ENCODE data around the gene NEK6.

The NEK6 gene

DNA sequence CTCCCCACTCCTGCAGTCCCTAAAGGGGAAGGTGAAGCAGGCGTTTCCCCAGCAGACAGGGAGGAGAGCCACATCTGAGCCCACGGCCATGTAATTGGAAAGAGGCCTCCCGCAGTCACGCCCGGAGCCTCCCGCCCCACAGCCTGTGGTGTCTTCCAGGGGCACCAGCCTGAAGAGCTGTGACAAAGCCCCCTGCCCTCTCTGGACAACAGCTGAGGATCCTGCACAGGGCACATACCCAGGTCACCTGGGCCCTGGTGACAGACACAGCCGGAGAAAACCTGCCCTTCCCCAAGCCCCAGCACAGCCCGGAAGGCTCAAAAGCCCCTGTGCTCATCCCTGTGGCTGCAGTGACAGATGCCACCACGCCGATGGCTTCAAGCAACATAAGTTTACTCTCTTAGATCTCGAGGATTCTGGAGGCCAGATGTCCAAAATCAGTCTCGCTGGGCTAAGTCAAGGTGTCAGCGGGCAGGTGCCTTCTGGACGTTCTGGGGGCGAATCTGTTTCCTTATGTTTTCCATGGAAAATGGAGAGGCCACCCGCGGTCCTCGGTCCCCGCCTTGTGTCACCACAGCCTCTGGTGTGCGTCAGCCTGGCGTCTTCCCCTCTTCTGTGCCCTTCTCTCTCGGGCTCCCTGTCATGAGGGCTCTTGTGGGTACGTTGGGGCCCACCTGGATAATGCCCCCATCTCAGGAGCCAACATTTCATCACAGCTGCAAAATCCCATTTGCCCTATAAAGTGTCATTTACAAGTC, 86.0 kb downstream of the NEK6 start:
- H3K9me3 ChIP-seq (ENCODE audit: control insufficient read depth, insufficient read depth, low read length): no peaks in the 10 kb centered on the region
- no peak overlapping the region for H3K9ac ChIP-seq (ENCODE audit: low read depth, low read length)
- 0 out of 2 replicates have a peak, but pooled peaks cover 7% of the 10 kb centered on the region for H3K36me3 ChIP-seq (ENCODE audit: insufficient read depth, low read length)
- peaks cover 6% of the 10 kb centered on the region; the same call in 1 of the 2 replicates for H3K4me1 ChIP-seq (ENCODE audit: insufficient read depth, low read length)

- Histone ChIP-seq H3K9ac (ENCODE audit: low read depth, low read length) (no peak overlapping the region), H3K36me3 (ENCODE audit: insufficient read depth, low read length) (0 out of 2 replicates have a peak, but pooled peaks cover 10% of the 10 kb centered on the region), H3K9me3 (ENCODE audit: control insufficient read depth, insufficient read depth, low read length) (no peaks in the 10 kb centered on the region), H3K4me1 (ENCODE audit: insufficient read depth, low read length) (peaks cover 6% of the 10 kb centered on the region; the same call in 1 of the 2 replicates)
Measured at GRCh38 chr9:124344291-124345050, 86.7 kb downstream of the NEK6 start.

- H3K36me3 ChIP-seq (ENCODE audit: insufficient read depth, low read length): 0 out of 2 replicates have a peak, but pooled peaks cover 10% of the 10 kb centered on the region
- H3K9ac ChIP-seq (ENCODE audit: low read depth, low read length): no peak overlapping the region
Measured at GRCh38 chr9:124345063-124345462, 87.3 kb downstream of the NEK6 start.

DNA sequence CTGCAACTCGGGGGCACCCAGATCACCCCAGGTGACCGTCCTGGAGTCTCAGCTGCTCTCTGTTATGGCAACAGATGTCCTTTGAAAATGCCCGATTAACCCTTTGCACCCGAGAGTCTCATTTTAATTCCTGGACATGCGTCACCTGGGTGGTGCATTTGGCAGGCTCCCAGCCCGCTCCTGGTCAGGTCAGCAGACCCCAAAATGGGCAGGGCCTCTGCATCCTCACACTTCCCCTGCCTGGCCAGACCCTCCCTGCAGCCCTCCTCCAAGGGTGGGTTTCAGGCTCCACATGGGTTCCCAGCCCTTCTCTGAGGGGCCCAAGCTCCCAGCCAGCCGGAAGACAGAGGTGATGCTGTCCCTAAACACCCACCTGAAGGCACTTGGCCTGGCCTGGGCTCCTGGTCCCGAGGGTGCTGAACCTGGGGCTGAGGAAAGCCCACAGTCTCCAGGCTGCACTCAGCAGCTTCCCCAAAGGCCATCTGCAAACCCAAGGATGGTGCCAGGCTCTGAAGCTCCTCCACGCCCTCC, 88.1 kb downstream of the NEK6 start:
- Histone ChIP-seq H3K4me1 (ENCODE audit: insufficient read depth, low read length) (peaks cover 6% of the 10 kb centered on the region; the same call in 1 of the 2 replicates), H3K36me3 (ENCODE audit: insufficient read depth, low read length) (peaks cover 10% of the 10 kb centered on the region; the same call in 1 of the 2 replicates), H3K9ac (ENCODE audit: low read depth, low read length) (no peak overlapping the region), H3K9me3 (ENCODE audit: control insufficient read depth, insufficient read depth, low read length) (no peaks in the 10 kb centered on the region)

More at GRCh38 chr9:124345063-124345462, 87.3 kb downstream of the NEK6 start:
- Histone ChIP-seq H3K4me1 (ENCODE audit: insufficient read depth, low read length) (peaks cover 6% of the 10 kb centered on the region; the same call in 1 of the 2 replicates), H3K9me3 (ENCODE audit: control insufficient read depth, insufficient read depth, low read length) (no peaks in the 10 kb centered on the region)

GRCh38 chr9:124346347-124347163, 88.8 kb downstream of the NEK6 start:
- Histone ChIP-seq H3K36me3 (ENCODE audit: insufficient read depth, low read length) (peaks cover 16% of the 10 kb centered on the region; the same call in 1 of the 2 replicates), H3K9ac (ENCODE audit: low read depth, low read length) (no peak overlapping the region), H3K9me3 (ENCODE audit: control insufficient read depth, insufficient read depth, low read length) (no peaks in the 10 kb centered on the region), H3K4me1 (ENCODE audit: insufficient read depth, low read length) (peaks cover 6% of the 10 kb centered on the region; the same call in 1 of the 2 replicates)

DNA sequence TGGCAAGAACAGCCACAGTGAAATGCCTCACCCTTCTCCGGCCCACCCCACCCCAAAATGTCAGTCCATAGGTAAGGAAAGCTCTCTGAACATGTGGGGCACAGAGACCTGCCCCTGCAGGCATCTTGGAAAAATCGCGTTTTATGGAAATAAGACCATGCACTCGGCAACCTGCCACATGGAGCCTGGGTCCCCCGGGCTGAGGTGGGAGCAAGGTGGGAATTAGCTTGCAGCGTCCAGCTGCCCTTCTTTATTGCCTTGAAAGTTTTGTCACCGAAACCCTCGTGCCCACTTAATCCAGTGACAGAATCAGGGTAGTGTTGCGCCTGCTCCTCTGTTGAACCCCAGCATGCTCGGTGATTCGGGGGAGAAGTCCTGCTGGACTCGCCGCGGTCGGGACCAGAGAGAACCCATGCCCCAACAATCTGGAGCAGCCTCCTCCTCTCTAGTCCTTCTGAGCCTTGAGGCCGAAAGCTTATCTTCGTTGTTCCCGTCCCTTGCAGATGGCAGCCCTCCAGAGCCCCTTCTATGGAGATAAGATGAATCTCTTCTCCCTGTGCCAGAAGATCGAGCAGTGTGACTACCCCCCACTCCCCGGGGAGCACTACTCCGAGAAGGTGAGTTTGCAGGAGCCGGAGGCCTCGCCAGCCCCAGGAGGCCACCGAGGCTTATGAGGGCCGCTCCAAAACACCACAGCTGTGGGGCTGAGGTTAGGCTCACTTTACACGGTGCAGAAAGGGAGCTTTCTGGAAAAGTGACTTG, 89.6 kb downstream of the NEK6 start:
- H3K36me3 ChIP-seq (ENCODE audit: insufficient read depth, low read length): peaks cover 18% of the 10 kb centered on the region; the same call in 1 of the 2 replicates
- no peaks in the 10 kb centered on the region for H3K9me3 ChIP-seq (ENCODE audit: control insufficient read depth, insufficient read depth, low read length)
- peaks cover 6% of the 10 kb centered on the region; the same call in 1 of the 2 replicates for H3K4me1 ChIP-seq (ENCODE audit: insufficient read depth, low read length)
- no peak overlapping the region for H3K9ac ChIP-seq (ENCODE audit: low read depth, low read length)

GRCh38 chr9:124347968-124348358, 90.2 kb downstream of the NEK6 start:
- H3K9ac ChIP-seq (ENCODE audit: low read depth, low read length): no peak overlapping the region
- H3K4me1 ChIP-seq (ENCODE audit: insufficient read depth, low read length): peaks cover under 1% of the 10 kb centered on the region; the same call in 1 of the 2 replicates
- no peaks in the 10 kb centered on the region for H3K9me3 ChIP-seq (ENCODE audit: control insufficient read depth, insufficient read depth, low read length)
- peaks cover 19% of the 10 kb centered on the region for H3K36me3 ChIP-seq (ENCODE audit: insufficient read depth, low read length)

DNA sequence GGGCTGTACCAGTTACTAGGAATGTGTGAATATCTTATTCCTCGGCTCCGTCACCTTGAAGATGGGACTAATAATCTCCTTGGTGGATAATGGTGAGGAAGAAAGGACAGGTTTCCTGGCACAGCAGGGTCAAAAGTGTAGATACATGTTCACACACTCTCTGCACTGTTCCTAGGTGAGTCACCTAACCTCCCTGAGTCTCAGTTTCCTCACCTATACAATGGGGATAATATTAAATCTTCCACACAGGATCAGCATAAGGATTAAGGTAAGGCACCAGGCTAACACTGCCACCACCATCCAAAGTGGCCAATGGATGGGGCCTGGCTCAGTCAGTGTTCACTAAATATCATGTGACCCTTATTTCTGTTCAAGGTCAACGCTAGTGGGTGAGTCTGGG, 90.6 kb downstream of the NEK6 start:
- Histone ChIP-seq H3K9ac (ENCODE audit: low read depth, low read length) (no peak overlapping the region), H3K4me1 (ENCODE audit: insufficient read depth, low read length) (no peaks in the 10 kb centered on the region), H3K36me3 (ENCODE audit: insufficient read depth, low read length) (peaks cover 23% of the 10 kb centered on the region), H3K9me3 (ENCODE audit: control insufficient read depth, insufficient read depth, low read length) (no peaks in the 10 kb centered on the region)

- Histone ChIP-seq H3K9ac (ENCODE audit: low read depth, low read length) (no peak overlapping the region), H3K9me3 (ENCODE audit: control insufficient read depth, insufficient read depth, low read length) (no peaks in the 10 kb centered on the region), H3K36me3 (ENCODE audit: insufficient read depth, low read length) (peaks cover 27% of the 10 kb centered on the region), H3K4me1 (ENCODE audit: insufficient read depth, low read length) (no peaks in the 10 kb centered on the region)
Measured at GRCh38 chr9:124348831-124349230, 91.1 kb downstream of the NEK6 start.

DNA sequence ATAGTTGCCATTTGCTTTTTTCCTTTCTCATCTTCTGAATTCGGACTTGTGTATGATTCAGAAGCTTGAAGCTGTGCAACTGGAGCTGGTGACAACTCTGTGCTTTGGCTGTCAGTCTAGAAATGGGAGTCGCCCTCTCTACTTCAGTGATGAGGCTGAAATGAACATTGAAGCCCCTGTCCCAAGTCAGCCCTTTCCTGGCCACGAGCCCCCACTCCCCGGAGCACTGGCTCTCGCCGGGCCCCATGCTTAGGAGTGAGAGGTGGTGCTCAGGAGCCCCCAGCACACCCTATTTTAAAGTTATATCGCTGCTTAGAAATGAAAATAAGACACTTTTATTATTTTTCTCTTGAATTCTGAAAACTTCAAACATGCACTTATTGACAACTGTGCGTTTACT, 91.5 kb downstream of the NEK6 start:
- peaks cover 27% of the 10 kb centered on the region for H3K36me3 ChIP-seq (ENCODE audit: insufficient read depth, low read length)

DNA sequence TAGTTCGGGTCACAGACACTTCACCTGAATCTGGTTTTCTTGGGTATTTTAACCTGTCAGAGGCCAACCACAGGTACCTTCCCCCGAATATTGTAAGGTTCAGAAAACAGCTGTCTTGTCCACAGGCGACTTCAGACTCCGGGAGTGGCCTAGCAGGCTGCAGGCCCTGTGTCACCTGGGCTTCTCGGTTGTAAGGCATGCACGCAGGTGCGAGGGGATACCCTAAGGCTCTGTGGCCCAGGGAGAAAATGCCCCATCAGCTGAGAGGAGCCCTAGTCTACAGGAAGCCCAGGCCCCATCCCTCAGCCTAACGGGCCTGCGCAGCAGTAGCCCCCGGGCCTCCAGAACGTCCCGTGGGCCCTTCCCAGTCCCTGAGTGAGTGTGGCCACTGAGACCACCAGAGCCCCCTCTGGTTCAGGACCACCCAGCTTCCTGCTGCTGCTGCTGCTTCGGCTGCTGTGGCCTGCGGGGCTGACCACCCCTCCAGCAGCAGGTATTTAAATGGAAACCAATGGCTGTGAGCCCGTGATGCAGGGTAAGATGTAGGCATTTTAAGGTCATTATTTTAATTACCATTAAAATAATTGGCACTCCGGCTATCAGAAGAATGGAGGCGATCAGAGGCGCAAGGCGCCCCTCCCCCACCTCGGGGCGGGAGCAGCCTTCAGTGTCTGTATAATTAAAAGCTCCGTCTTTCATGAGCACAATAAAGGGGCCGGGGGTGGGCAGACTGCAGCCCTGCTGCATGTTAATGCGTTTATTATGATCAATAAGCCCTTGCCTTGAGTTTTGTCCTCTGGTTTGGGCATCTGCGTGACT, 92.1 kb downstream of the NEK6 start:
- H3K9me3 ChIP-seq (ENCODE audit: control insufficient read depth, insufficient read depth, low read length): no peaks in the 10 kb centered on the region
- peaks cover 27% of the 10 kb centered on the region for H3K36me3 ChIP-seq (ENCODE audit: insufficient read depth, low read length)
- H3K4me1 ChIP-seq (ENCODE audit: insufficient read depth, low read length): no peaks in the 10 kb centered on the region
- H3K9ac ChIP-seq (ENCODE audit: low read depth, low read length): no peak overlapping the region

More for the DNA sequence above, 91.5 kb downstream of the NEK6 start:
- H3K9ac ChIP-seq (ENCODE audit: low read depth, low read length): no peak overlapping the region
- no peaks in the 10 kb centered on the region for H3K9me3 ChIP-seq (ENCODE audit: control insufficient read depth, insufficient read depth, low read length)
- H3K4me1 ChIP-seq (ENCODE audit: insufficient read depth, low read length): no peaks in the 10 kb centered on the region

DNA sequence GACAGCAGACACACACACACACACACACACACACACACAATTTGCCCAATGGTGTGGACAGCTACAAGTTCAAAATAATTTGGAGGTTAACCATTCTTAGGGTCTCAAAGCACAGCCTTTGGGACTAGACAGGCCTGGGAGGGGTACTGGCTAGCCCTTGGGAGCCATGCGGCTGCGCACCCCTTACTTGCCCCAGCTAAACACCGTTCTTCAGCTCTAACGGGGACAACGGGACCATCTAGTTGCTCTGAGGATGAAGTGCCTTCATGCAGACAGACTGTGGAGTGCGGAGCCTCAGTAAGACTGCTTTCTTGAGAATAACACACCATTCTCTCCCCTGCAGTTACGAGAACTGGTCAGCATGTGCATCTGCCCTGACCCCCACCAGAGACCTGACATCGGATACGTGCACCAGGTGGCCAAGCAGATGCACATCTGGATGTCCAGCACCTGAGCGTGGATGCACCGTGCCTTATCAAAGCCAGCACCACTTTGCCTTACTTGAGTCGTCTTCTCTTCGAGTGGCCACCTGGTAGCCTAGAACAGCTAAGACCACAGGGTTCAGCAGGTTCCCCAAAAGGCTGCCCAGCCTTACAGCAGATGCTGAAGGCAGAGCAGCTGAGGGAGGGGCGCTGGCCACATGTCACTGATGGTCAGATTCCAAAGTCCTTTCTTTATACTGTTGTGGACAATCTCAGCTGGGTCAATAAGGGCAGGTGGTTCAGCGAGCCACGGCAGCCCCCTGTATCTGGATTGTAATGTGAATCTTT, 92.9 kb downstream of the NEK6 start:
- Histone ChIP-seq H3K4me1 (ENCODE audit: insufficient read depth, low read length) (no peaks in the 10 kb centered on the region), H3K9ac (ENCODE audit: low read depth, low read length) (no peak overlapping the region), H3K9me3 (ENCODE audit: control insufficient read depth, insufficient read depth, low read length) (no peaks in the 10 kb centered on the region), H3K36me3 (ENCODE audit: insufficient read depth, low read length) (peaks cover 27% of the 10 kb centered on the region)

Data from ES-I3 (cell line).